Measurements from ENCODE around the gene FOLH1. TPM values are rescaled to one million over a fixed set of nuclear protein-coding genes. Genes with fewer than 3 reads are reported as not detected.
"Not testable (repeated sequence)": the region's sequence is repeated elsewhere in the genome, so short reads cannot be mapped to it uniquely, and the experiment has no call there.

Gene FOLH1
- total and polyA plus RNA-seq, 4 donors: 0.45 to 10.1 (median 1.0) TPM

DNA sequence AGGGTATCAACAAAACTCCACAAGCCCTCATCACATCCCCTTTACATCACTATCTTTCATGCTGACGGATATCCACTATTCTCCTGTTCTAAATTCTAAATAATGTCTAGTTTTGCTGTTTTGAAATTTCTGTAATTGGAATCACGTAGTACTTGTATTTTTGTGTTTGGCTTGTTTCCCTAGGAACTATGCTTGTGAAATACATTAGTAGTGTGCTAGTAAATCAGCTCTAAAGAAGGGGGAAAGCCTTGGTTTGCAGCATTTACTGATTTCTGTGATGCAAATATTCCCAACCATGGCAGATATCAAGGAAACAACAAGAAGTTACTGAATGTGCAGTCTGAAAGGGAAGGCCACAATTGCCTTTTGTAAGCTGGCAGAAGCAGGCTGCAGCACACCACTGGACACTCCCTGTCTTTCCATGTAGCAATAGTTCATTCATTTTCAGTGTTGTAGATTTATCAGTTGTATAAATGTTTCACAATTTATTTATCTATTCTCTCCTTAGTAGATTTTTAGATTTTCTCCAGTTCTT, 4.7 kb upstream of the FOLH1 start:
- Histone ChIP-seq H3K4me3 (no peak overlapping the region), H3K9ac (ENCODE audit: insufficient read depth in 1 of 2, low read length in 2 of 2) (peak overlapping the region in 1 of 2 donors; percentile 13)
- no peak for ATAC-seq (ENCODE audit: insufficient read depth, low FRiP score)

DNA sequence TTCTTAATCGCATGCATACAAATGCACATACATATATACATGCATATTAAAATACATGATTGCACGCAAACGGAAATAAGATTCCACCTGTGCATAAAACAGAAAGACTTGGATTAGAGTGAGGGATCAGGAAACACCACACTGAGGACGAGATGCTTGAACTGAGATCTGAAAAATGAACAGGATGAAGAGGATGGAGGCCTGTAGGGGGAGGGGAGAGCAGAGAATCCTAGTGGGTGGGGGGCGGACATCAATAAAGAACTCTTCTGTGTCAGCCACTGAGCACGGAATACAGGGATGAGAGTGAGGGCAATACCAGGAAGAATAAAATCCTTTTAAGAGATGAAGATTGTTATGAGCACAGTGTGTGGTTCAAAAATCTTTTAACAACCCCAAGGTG, 1.4 kb downstream of the FOLH1 start:
- ATAC-seq (ENCODE audit: insufficient read depth, low FRiP score): not testable (repeated sequence)

More for the DNA sequence above, 4.7 kb upstream of the FOLH1 start:
- WGBS, 2 donors: 73 to 84% methylated on average over 2 of the region's 2 CpGs
- Histone ChIP-seq H3K27ac (ENCODE audit: low read depth in 1 of 2, low read length in 1 of 2) (no peak overlapping the region), H3K9me3 (ENCODE audit: control insufficient read depth in 4 of 4, insufficient read depth in 3 of 4, low read length in 3 of 4) (peaks cover 0 to 2% (median 0%) of the 10 kb centered on the region in 4 donors), H3K27me3 (ENCODE audit: control insufficient read depth in 3 of 3, insufficient read depth in 3 of 3, low read length in 2 of 3) (no peaks in the 10 kb centered on the region), H3K36me3 (ENCODE audit: control insufficient read depth in 4 of 4, insufficient read depth in 4 of 4, low read length in 4 of 4) (no peaks in the 10 kb centered on the region), H3K4me1 (ENCODE audit: control insufficient read depth in 5 of 5, insufficient read depth in 5 of 5, low read length in 5 of 5) (no peaks in the 10 kb centered on the region)
- DNase-seq: peak in 2 of 3 donors; percentile 56 to 61
- no peak for TF ChIP-seq CTCF (IDR thresholded peaks at IDR 0.05; ENCODE audit: control extremely low read depth, extremely low read depth)

DNA sequence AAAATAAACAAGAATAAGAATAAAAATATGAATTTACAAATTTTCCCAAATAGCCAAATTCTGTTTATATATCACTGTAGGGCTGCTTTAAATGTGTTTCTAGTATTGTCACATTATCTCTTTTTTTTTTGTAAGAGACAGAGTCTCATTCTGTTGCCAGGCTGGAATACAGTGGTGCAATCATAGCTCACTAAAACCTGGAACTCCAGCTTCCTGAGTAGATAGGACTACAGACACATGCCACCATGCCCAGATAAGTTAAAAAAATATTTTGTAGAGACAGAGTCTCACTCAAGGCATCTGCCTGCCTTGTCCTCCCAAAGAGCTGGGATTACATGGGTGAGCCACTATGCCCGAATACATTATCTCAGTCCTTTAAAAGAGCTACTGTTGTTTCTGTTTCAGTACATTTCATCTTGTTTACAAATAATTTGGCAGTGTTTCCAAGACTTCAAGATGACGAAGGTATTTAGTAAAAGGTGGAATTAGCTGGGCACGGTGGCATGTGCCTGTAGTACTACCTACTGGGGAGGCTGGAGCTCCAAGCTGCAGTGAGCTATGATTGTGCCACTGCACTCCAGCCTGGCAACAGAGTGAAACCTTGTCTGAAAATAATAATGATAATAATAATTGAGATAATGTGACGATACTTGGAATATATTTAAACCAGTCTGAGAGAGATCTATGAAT, 6.0 kb downstream of the FOLH1 start:
- 86 to 90% methylated on average over 4 of the region's 4 CpGs for WGBS, 2 donors
- no peak overlapping the region for H3K27ac ChIP-seq (ENCODE audit: low read depth in 1 of 2, low read length in 1 of 2)
- H3K36me3 ChIP-seq (ENCODE audit: control insufficient read depth in 4 of 4, insufficient read depth in 4 of 4, low read length in 4 of 4): no peaks in the 10 kb centered on the region
- no peaks in the 10 kb centered on the region for H3K4me1 ChIP-seq (ENCODE audit: control insufficient read depth in 5 of 5, insufficient read depth in 5 of 5, low read length in 5 of 5)
- H3K9me3 ChIP-seq (ENCODE audit: control insufficient read depth in 4 of 4, insufficient read depth in 3 of 4, low read length in 3 of 4): no peaks in the 10 kb centered on the region
- no peak for DNase-seq
- TF ChIP-seq CTCF (IDR thresholded peaks at IDR 0.05; ENCODE audit: control extremely low read depth, extremely low read depth): no peak
- no peak overlapping the region for H3K4me3 ChIP-seq
- no peak overlapping the region for H3K9ac ChIP-seq (ENCODE audit: insufficient read depth in 1 of 2, low read length in 2 of 2)
- ATAC-seq (ENCODE audit: insufficient read depth, low FRiP score): no peak
- no peaks in the 10 kb centered on the region for H3K27me3 ChIP-seq (ENCODE audit: control insufficient read depth in 3 of 3, insufficient read depth in 3 of 3, low read length in 2 of 3)

More for the DNA sequence above, 1.4 kb downstream of the FOLH1 start:
- H3K9ac ChIP-seq (ENCODE audit: insufficient read depth in 1 of 2, low read length in 2 of 2); H3K9me3 ChIP-seq (ENCODE audit: control insufficient read depth in 4 of 4, insufficient read depth in 3 of 4, low read length in 3 of 4); H3K36me3 ChIP-seq (ENCODE audit: control insufficient read depth in 4 of 4, insufficient read depth in 4 of 4, low read length in 4 of 4); DNase-seq; H3K27me3 ChIP-seq (ENCODE audit: control insufficient read depth in 3 of 3, insufficient read depth in 3 of 3, low read length in 2 of 3); H3K4me3 ChIP-seq; H3K27ac ChIP-seq (ENCODE audit: low read depth in 1 of 2, low read length in 1 of 2); H3K4me1 ChIP-seq (ENCODE audit: control insufficient read depth in 5 of 5, insufficient read depth in 5 of 5, low read length in 5 of 5): not testable (repeated sequence)
- 87 to 90% methylated on average over 6 of the region's 6 CpGs for WGBS, 2 donors

GRCh38 chr11:49196775-49197174, 11.6 kb downstream of the FOLH1 start:
- not testable (repeated sequence) for H3K4me1 ChIP-seq (ENCODE audit: control insufficient read depth in 5 of 5, insufficient read depth in 5 of 5, low read length in 5 of 5); H3K27ac ChIP-seq (ENCODE audit: low read depth in 1 of 2, low read length in 1 of 2); H3K4me3 ChIP-seq; H3K36me3 ChIP-seq (ENCODE audit: control insufficient read depth in 4 of 4, insufficient read depth in 4 of 4, low read length in 4 of 4); ATAC-seq (ENCODE audit: insufficient read depth, low FRiP score); DNase-seq; H3K9me3 ChIP-seq (ENCODE audit: control insufficient read depth in 4 of 4, insufficient read depth in 3 of 4, low read length in 3 of 4); H3K9ac ChIP-seq (ENCODE audit: insufficient read depth in 1 of 2, low read length in 2 of 2); H3K27me3 ChIP-seq (ENCODE audit: control insufficient read depth in 3 of 3, insufficient read depth in 3 of 3, low read length in 2 of 3)
- 70 to 71% methylated on average over 1 of the region's 1 CpG for WGBS, 2 donors

GRCh38 chr11:49196002-49196401, 12.4 kb downstream of the FOLH1 start:
- not testable (repeated sequence) for ATAC-seq (ENCODE audit: insufficient read depth, low FRiP score); H3K27me3 ChIP-seq (ENCODE audit: control insufficient read depth in 3 of 3, insufficient read depth in 3 of 3, low read length in 2 of 3); H3K4me3 ChIP-seq; H3K9ac ChIP-seq (ENCODE audit: insufficient read depth in 1 of 2, low read length in 2 of 2); H3K27ac ChIP-seq (ENCODE audit: low read depth in 1 of 2, low read length in 1 of 2); DNase-seq; H3K36me3 ChIP-seq (ENCODE audit: control insufficient read depth in 4 of 4, insufficient read depth in 4 of 4, low read length in 4 of 4); H3K9me3 ChIP-seq (ENCODE audit: control insufficient read depth in 4 of 4, insufficient read depth in 3 of 4, low read length in 3 of 4); H3K4me1 ChIP-seq (ENCODE audit: control insufficient read depth in 5 of 5, insufficient read depth in 5 of 5, low read length in 5 of 5)
- 93 to 97% methylated on average over 6 of the region's 6 CpGs for WGBS, 2 donors

DNA sequence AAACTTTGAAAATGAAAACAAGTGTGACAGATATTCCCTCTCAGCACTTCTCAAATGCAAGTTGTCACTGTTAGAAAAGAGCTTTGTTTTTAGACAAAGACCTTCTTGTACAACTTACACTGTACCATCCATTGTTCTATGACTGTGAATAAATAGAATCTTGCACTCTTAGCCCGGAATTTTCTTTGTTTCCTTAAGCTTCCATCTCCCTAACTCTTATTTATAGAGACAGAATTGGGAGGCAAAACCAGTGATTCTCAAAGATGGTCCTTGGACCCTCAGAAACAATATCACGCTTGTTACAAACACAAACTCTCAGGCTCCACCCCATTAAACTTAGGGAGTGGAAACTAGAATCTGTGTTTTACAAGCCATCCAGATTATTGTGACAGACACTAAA, 18.1 kb downstream of the FOLH1 start:
- not testable (repeated sequence) for H3K27ac ChIP-seq (ENCODE audit: low read depth in 1 of 2, low read length in 1 of 2); H3K36me3 ChIP-seq (ENCODE audit: control insufficient read depth in 4 of 4, insufficient read depth in 4 of 4, low read length in 4 of 4); ATAC-seq (ENCODE audit: insufficient read depth, low FRiP score); H3K4me1 ChIP-seq (ENCODE audit: control insufficient read depth in 5 of 5, insufficient read depth in 5 of 5, low read length in 5 of 5); DNase-seq; H3K27me3 ChIP-seq (ENCODE audit: control insufficient read depth in 3 of 3, insufficient read depth in 3 of 3, low read length in 2 of 3); H3K4me3 ChIP-seq; H3K9ac ChIP-seq (ENCODE audit: insufficient read depth in 1 of 2, low read length in 2 of 2); H3K9me3 ChIP-seq (ENCODE audit: control insufficient read depth in 4 of 4, insufficient read depth in 3 of 4, low read length in 3 of 4)
- 77 to 86% methylated on average over 2 of the region's 2 CpGs for whole genome bisulfite sequencing, 2 donors

GRCh38 chr11:49186225-49186624, 22.2 kb downstream of the FOLH1 start:
- H3K27ac ChIP-seq (ENCODE audit: low read depth in 1 of 2, low read length in 1 of 2); DNase-seq; H3K36me3 ChIP-seq (ENCODE audit: control insufficient read depth in 4 of 4, insufficient read depth in 4 of 4, low read length in 4 of 4); H3K4me1 ChIP-seq (ENCODE audit: control insufficient read depth in 5 of 5, insufficient read depth in 5 of 5, low read length in 5 of 5); H3K4me3 ChIP-seq; H3K9ac ChIP-seq (ENCODE audit: insufficient read depth in 1 of 2, low read length in 2 of 2); ATAC-seq (ENCODE audit: insufficient read depth, low FRiP score); H3K9me3 ChIP-seq (ENCODE audit: control insufficient read depth in 4 of 4, insufficient read depth in 3 of 4, low read length in 3 of 4); H3K27me3 ChIP-seq (ENCODE audit: control insufficient read depth in 3 of 3, insufficient read depth in 3 of 3, low read length in 2 of 3): not testable (repeated sequence)
- 88 to 89% methylated on average over 2 of the region's 2 CpGs for WGBS, 2 donors

All from lung (tissue), 12 donors.